Esophagus muscularis mucosa (tissue), 3 donors: ENCODE measurements around the gene PRKN.

ENCODE experiments used
- POLR2AphosphoS5 ChIP-seq, 2 donors: sonication (generic); formaldehyde crosslinking; IDR thresholded peaks; one replicate each; pipeline ENCODE4 v1.6.1; 2017; ENCODE audit warnings: antibody characterized with exemption in 2 of 2
- TF ChIP-seq, protein P1 (sequence below), 3 experiments: fragments of 200-600 bp in 2 of 3; fragments of 450-650 bp in 1 of 3; sonication (generic) in 2 of 3; IDR thresholded peaks; one replicate each; pipeline ENCODE4 v1.5.1; 2017 to 2019; ENCODE audit warnings: antibody characterized with exemption in 3 of 3, mild to moderate bottlenecking in 2 of 3, moderate library complexity in 1 of 3

DNA sequence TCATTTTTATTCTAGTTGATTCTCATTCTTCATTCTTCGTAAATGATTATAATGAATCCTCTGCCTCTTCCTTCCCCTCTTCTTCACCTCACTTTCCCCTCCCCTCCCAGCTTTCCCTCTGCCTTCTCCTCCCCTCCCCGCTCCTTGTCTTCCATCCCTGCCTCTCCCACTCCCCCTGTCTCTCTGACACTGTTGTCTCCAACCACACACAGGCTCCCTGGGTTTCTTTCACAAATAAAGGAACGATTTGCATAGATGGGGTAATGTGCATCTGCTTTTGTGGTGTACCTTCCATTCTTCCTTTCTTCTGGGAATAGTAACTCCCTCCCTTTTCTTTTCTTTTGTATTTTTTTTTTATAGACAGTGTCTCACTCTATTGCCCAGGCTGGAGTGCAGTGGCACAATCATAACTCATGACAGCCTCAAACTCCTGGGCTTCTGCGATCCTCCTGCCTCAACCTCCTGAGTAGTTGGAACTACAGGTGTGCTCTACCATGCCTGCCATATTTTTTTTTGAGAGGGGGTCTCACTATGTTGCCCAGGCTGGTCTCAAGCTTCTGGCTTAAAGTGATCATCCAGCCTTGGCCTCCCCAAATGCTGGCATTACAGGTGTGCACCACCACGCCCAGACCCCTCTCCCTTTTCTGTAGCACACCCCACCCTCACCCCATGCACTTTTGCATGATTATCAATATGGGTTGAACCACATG lies 318.6 kb downstream of the PRKN start:
- TF ChIP-seq, protein P1, sequence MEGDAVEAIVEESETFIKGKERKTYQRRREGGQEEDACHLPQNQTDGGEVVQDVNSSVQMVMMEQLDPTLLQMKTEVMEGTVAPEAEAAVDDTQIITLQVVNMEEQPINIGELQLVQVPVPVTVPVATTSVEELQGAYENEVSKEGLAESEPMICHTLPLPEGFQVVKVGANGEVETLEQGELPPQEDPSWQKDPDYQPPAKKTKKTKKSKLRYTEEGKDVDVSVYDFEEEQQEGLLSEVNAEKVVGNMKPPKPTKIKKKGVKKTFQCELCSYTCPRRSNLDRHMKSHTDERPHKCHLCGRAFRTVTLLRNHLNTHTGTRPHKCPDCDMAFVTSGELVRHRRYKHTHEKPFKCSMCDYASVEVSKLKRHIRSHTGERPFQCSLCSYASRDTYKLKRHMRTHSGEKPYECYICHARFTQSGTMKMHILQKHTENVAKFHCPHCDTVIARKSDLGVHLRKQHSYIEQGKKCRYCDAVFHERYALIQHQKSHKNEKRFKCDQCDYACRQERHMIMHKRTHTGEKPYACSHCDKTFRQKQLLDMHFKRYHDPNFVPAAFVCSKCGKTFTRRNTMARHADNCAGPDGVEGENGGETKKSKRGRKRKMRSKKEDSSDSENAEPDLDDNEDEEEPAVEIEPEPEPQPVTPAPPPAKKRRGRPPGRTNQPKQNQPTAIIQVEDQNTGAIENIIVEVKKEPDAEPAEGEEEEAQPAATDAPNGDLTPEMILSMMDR (IDR thresholded peaks at IDR 0.05): no peak
- TF ChIP-seq POLR2AphosphoS5 (IDR thresholded peaks at IDR 0.05): no peak
